Duodenal mucosa (tissue), 2 donors: ENCODE data around the gene GNA14.

Source experiments
- H3K27ac ChIP-seq: one replicate; pipeline ENCODE4 v1.7.0; 2013; ENCODE audit warnings: low read depth, low read length
- H3K27me3 ChIP-seq, 2 donors: one replicate each; pipeline ENCODE4 v1.7.0; 2013; ENCODE audit warnings: low read length in 2 of 2, control low read depth in 1 of 2; ENCODE audit not compliant: insufficient read depth in 2 of 2, control insufficient read depth in 1 of 2
- H3K36me3 ChIP-seq, 2 donors: one replicate each; pipeline ENCODE4 v1.7.0; 2013; ENCODE audit warnings: low read length in 2 of 2, control low read depth in 1 of 2; ENCODE audit not compliant: insufficient read depth in 2 of 2, control insufficient read depth in 1 of 2
- H3K4me1 ChIP-seq, 2 donors: one replicate each; pipeline ENCODE4 v1.7.0; 2013; ENCODE audit warnings: low read length in 2 of 2, control low read depth in 1 of 2; ENCODE audit not compliant: insufficient read depth in 2 of 2, control insufficient read depth in 1 of 2
- H3K4me3 ChIP-seq, 2 donors: one replicate each; pipeline ENCODE4 v1.7.0; 2013; ENCODE audit warnings: low read length in 2 of 2, low read depth in 1 of 2
- H3K9ac ChIP-seq, 2 donors: one replicate each; pipeline ENCODE4 v1.7.0; 2013; ENCODE audit warnings: low read length in 2 of 2, low read depth in 1 of 2
- H3K9me3 ChIP-seq, 2 donors: one replicate each; pipeline ENCODE4 v1.7.0; 2013; ENCODE audit warnings: low read length in 2 of 2, control low read depth in 1 of 2; ENCODE audit not compliant: control insufficient read depth in 1 of 2

GNA14 gene

DNA sequence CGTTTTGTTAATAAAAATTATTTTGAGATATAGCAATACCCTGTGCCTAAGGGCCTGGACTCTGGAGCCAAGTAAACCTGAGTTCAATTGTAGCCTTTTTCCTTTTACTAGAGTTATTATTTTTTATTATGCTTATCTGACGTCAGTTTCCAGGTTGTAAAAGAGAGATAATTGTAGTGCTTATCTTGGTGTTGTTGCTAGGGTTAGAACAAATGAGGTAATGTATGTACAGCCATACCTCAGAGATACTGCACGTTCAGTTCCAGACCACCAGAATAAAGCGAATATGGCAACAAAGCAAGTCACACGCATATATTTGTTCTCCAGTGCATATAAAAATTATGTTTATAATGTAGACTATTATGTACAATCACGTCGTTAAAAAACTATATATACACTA lies 255.8 kb downstream of the GNA14 start:
- no peaks in the 10 kb centered on the region for H3K9me3 ChIP-seq
- no peak overlapping the region for H3K4me3 ChIP-seq
- no peak overlapping the region for H3K27ac ChIP-seq
- H3K9ac ChIP-seq, result no peak overlapping the region
- H3K4me1 ChIP-seq, result peaks cover 4 to 10% of the 10 kb centered on the region in 2 donors
- H3K36me3 ChIP-seq, result no peaks in the 10 kb centered on the region
- no peaks in the 10 kb centered on the region for H3K27me3 ChIP-seq

GRCh38 chr9:77391834-77392233 lies 256.3 kb downstream of the GNA14 start:
- H3K4me1 ChIP-seq, result peaks cover 4 to 10% of the 10 kb centered on the region in 2 donors
- H3K4me3 ChIP-seq, result no peak overlapping the region
- H3K27ac ChIP-seq, result no peak overlapping the region
- no peaks in the 10 kb centered on the region for H3K27me3 ChIP-seq
- no peaks in the 10 kb centered on the region for H3K36me3 ChIP-seq
- H3K9me3 ChIP-seq, result no peaks in the 10 kb centered on the region
- no peak overlapping the region for H3K9ac ChIP-seq

DNA sequence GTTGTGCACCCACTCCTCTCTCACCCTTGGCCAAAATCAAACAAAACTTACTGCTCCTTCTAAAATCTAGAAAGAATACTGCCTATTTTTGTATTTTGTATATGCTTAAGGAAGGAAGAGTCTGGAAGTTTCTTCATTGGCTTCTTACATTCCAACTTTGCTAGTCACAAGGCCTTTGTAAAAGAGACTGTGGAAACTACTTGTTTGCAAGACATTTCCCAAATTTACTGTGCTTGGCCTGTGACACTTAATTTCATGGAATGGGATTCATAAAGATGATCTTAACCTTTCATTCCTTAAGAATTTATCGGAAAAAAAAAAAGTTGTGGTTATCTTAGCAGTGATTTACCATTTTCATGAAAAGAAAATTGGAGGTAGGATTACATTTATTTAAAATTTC lies 261.9 kb downstream of the GNA14 start:
- no peaks in the 10 kb centered on the region for H3K9me3 ChIP-seq
- H3K9ac ChIP-seq, result no peak overlapping the region
- H3K36me3 ChIP-seq, result peaks cover 4 to 5% of the 10 kb centered on the region in 2 donors
- H3K4me3 ChIP-seq, result no peak overlapping the region
- H3K27me3 ChIP-seq, result no peaks in the 10 kb centered on the region
- no peak overlapping the region for H3K27ac ChIP-seq
- no peaks in the 10 kb centered on the region for H3K4me1 ChIP-seq

- Histone ChIP-seq H3K36me3 (peaks cover 4 to 12% of the 10 kb centered on the region in 2 donors), H3K27ac (no peak overlapping the region), H3K9ac (no peak overlapping the region), H3K9me3 (no peaks in the 10 kb centered on the region), H3K4me1 (no peaks in the 10 kb centered on the region), H3K4me3 (no peak overlapping the region), H3K27me3 (no peaks in the 10 kb centered on the region)
These were observed 263.7 kb downstream of the GNA14 start for GRCh38 chr9:77384406-77384805.

DNA sequence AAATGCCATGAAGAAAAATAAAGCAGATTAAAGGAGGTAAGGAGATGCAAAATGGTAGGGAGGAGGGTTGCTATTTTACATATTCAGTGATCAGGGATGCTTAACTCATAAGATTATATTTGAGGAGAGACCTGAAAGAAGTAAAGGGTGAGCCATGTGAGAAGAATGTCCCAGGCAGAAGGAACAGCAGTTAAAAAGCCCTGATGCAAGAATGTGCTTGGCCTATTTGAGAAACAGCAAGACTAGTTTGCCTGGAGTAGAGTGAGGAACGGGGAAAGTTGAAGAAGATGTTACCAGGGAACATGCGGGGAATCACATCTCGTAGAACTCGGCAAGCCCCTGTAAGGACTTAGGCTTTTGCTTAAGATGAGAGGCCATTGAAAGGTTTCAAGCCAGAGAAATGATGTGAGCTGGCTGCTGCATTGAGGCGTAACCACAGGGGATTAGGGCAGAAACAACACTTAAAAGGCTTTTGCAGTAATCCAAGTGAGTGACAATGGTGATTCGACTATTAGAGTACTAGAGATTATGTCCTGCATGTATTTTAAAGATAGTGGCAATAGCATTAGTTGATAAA lies 272.1 kb downstream of the GNA14 start:
- Histone ChIP-seq H3K36me3 (peaks cover 4 to 13% of the 10 kb centered on the region in 2 donors), H3K9ac (no peak overlapping the region), H3K27me3 (no peaks in the 10 kb centered on the region), H3K4me3 (no peak overlapping the region), H3K27ac (no peak overlapping the region), H3K4me1 (no peaks in the 10 kb centered on the region), H3K9me3 (no peaks in the 10 kb centered on the region)

- no peaks in the 10 kb centered on the region for H3K9me3 ChIP-seq
- H3K9ac ChIP-seq, result no peak overlapping the region
- H3K36me3 ChIP-seq, result peaks cover 15 to 18% of the 10 kb centered on the region in 2 donors
- H3K4me3 ChIP-seq, result no peak overlapping the region
- H3K4me1 ChIP-seq, result no peaks in the 10 kb centered on the region
- no peaks in the 10 kb centered on the region for H3K27me3 ChIP-seq
- H3K27ac ChIP-seq, result no peak overlapping the region
These were observed 273.9 kb downstream of the GNA14 start for GRCh38 chr9:77374266-77374665.
